PC-3 (cell line): ENCODE measurements around the gene ACR.

Experiments used
- CTCF ChIP-seq: fragments of 300-600 bp; sonication (generic); conservative IDR thresholded peaks from 2 replicates; pipeline ENCODE4 v1.5.1; 2017; ENCODE audit warnings: antibody characterized with exemption, low read depth, mild to moderate bottlenecking, low read length
- EZH2 ChIP-seq: fragments of 300-600 bp; sonication (generic); IDR thresholded peaks from one replicate; pipeline ENCODE4 v1.6.1; 2017; ENCODE audit warnings: antibody characterized with exemption, mild to moderate bottlenecking, low read length; ENCODE audit not compliant: unreplicated experiment
- EZH2phosphoT487 ChIP-seq: fragments of 300-600 bp; sonication (generic); IDR thresholded peaks from 2 replicates; pipeline ENCODE4 v1.6.1; 2018; ENCODE audit warnings: mild to moderate bottlenecking, antibody characterized with exemption, low read length, borderline replicate concordance

GRCh38 chr22:50705219-50705691 lies 32.7 kb upstream of the ACR start:
- no peak for TF ChIP-seq CTCF
- TF ChIP-seq EZH2: no peak
- TF ChIP-seq EZH2phosphoT487: no peak
